Mammary epithelial cell (primary cell): ENCODE data around the gene ATP8A2.

Experiments used
- CTCF ChIP-seq, 2 donors: IDR thresholded peaks in 1 of 2; conservative IDR thresholded peaks in 1 of 2; 2 replicates each; pipeline ENCODE4 v1.5.1; 2011 to 2012; ENCODE audit warnings: inconsistent platforms in 2 of 2, low read length in 2 of 2, mild to moderate bottlenecking in 2 of 2, control low read depth in 1 of 2, low read depth in 1 of 2; ENCODE audit not compliant: insufficient read depth in 1 of 2; ENCODE audit errors: extremely low read depth in 1 of 2
- EZH2 ChIP-seq: IDR thresholded peaks from 2 replicates; pipeline ENCODE4 v1.6.1; 2012; ENCODE audit warnings: low read length, inconsistent platforms, borderline replicate concordance

GRCh38 chr13:25692099-25692498, 320.3 kb downstream of the ATP8A2 start:
- no peak for TF ChIP-seq CTCF (conservative IDR thresholded peaks at IDR 0.05 in 1 of 2, IDR thresholded peaks at IDR 0.05 in 1 of 2; ENCODE audit: extremely low read depth in 1 of 2, insufficient read depth in 1 of 2, low read depth in 1 of 2, low read length in 2 of 2)
- TF ChIP-seq EZH2: no peak
